Neural cell (in vitro differentiated cells): Measurements from ENCODE around the gene RORC. TPM values are rescaled to one million over a fixed set of nuclear protein-coding genes. Genes with fewer than 3 reads are reported as not detected.

Experiments
- H2AFZ ChIP-seq: fragments of 200-600, 300-800 bp; sonication (generic), shearing (Covaris generic); 2 replicates; pipeline ENCODE4 v1.6.0; 2014; ENCODE audit warnings: low read depth, mild to moderate bottlenecking, antibody characterized with exemption, low read length, moderate library complexity
- H3F3A ChIP-seq: fragments of 200-600 bp; shearing (Covaris generic); 2 replicates; pipeline ENCODE4 v1.6.1; 2016; ENCODE audit warnings: mild to moderate bottlenecking, moderate library complexity, mixed read lengths, antibody characterized with exemption, low read length; ENCODE audit not compliant: insufficient read depth, poor library complexity, severe bottlenecking
- H3K27ac ChIP-seq: fragments of 200-600, 300-800 bp; sonication (generic), shearing (Covaris generic); 2 replicates; pipeline ENCODE4 v1.5.1; 2014; ENCODE audit warnings: mild to moderate bottlenecking, low read length, moderate library complexity
- H3K27me3 ChIP-seq: fragments of 300-800, 200-600 bp; sonication (generic), shearing (Covaris generic); 2 replicates; pipeline ENCODE4 v1.6.0; 2014; ENCODE audit warnings: mild to moderate bottlenecking, low read depth, low read length, moderate library complexity; ENCODE audit not compliant: insufficient read depth
- H3K36me3 ChIP-seq: fragments of 300-800, 200-600 bp; sonication (generic), shearing (Covaris generic); 2 replicates; pipeline ENCODE4 v1.5.1; 2014; ENCODE audit warnings: mild to moderate bottlenecking, antibody characterized with exemption, low read length, moderate library complexity; ENCODE audit not compliant: insufficient read depth
- H3K4me2 ChIP-seq: fragments of 300-800, 200-600 bp; sonication (generic), shearing (Covaris generic); 2 replicates; pipeline ENCODE4 v1.6.0; 2014; ENCODE audit warnings: mild to moderate bottlenecking, low read length
- H3K4me3 ChIP-seq: fragments of 300-800, 200-600 bp; sonication (generic), shearing (Covaris generic); 2 replicates; pipeline ENCODE4 v1.5.1; 2014; ENCODE audit warnings: mild to moderate bottlenecking, low read length, moderate library complexity
- H3K79me2 ChIP-seq: fragments of 200-600 bp; shearing (Covaris generic); replicated peaks from 2 replicates; pipeline ENCODE4 v1.6.0; 2014; ENCODE audit warnings: mild to moderate bottlenecking, low read length, moderate library complexity; ENCODE audit not compliant: insufficient read depth
- H3K9ac ChIP-seq: fragments of 300-800, 200-600 bp; sonication (generic), shearing (Covaris generic); 2 replicates; pipeline ENCODE4 v1.6.1; 2016; ENCODE audit warnings: mild to moderate bottlenecking, low read length, mixed read lengths
- H3K9me2 ChIP-seq: fragments of 200-600 bp; shearing (Covaris generic); 2 replicates; pipeline ENCODE4 v1.6.1; 2016; ENCODE audit warnings: mild to moderate bottlenecking, low read length, mixed read lengths; ENCODE audit not compliant: insufficient read depth
- H3K9me3 ChIP-seq: fragments of 200-600, 300-800 bp; sonication (generic), shearing (Covaris generic); 2 replicates; pipeline ENCODE4 v1.6.1; 2016; ENCODE audit warnings: mild to moderate bottlenecking, mixed run types, low read length, moderate library complexity, mixed read lengths
- H4K20me1 ChIP-seq: fragments of 200-600 bp; shearing (Covaris generic); 2 replicates; pipeline ENCODE4 v1.6.1; 2016; ENCODE audit warnings: mild to moderate bottlenecking, mixed run types; ENCODE audit not compliant: insufficient read depth
- EP300 ChIP-seq: fragments of 450-650 bp; conservative IDR thresholded peaks from 2 replicates; pipeline ENCODE4 v1.6.1; 2014; ENCODE audit warnings: antibody characterized with exemption, mild to moderate bottlenecking, moderate library complexity; ENCODE audit not compliant: poor library complexity, severe bottlenecking
- EZH2 ChIP-seq: fragments of 200-600, 300-800 bp; shearing (Covaris generic), sonication (generic); IDR thresholded peaks from 2 replicates; pipeline ENCODE4 v1.6.1; 2014; ENCODE audit warnings: antibody characterized with exemption, low read length, borderline replicate concordance, mild to moderate bottlenecking; ENCODE audit not compliant: insufficient read depth, poor library complexity, severe bottlenecking
- MXI1 ChIP-seq: fragments of 450-650 bp; conservative IDR thresholded peaks from 2 replicates; pipeline ENCODE4 v1.6.1; 2014; ENCODE audit warnings: antibody characterized with exemption, mild to moderate bottlenecking; ENCODE audit not compliant: poor library complexity, severe bottlenecking
- POLR2AphosphoS5 ChIP-seq: IDR thresholded peaks from 2 replicates; pipeline ENCODE4 v1.6.1; 2012
- RAD21 ChIP-seq: fragments of 450-650 bp; conservative IDR thresholded peaks from 2 replicates; pipeline ENCODE4 v1.6.1; 2014; ENCODE audit warnings: antibody characterized with exemption, mild to moderate bottlenecking, moderate library complexity
- SMC3 ChIP-seq: fragments of 450-650 bp; conservative IDR thresholded peaks from 2 replicates; pipeline ENCODE4 v1.6.1; 2014; ENCODE audit warnings: antibody characterized with exemption, mild to moderate bottlenecking, moderate library complexity; ENCODE audit not compliant: poor library complexity
- TAF1 ChIP-seq: IDR thresholded peaks from 2 replicates; pipeline ENCODE4 v1.6.1; 2012; ENCODE audit warnings: low read depth
- polyA plus RNA-seq: library from polyadenylated mRNA; depleted of rRNA; stranded (reverse); fragments of >200 nt; gene quantifications from 2 replicates; pipeline ENCODE4 v1.2.3, GENCODE V29; 2014
- TF ChIP-seq, protein P1 (sequence below): fragments of 450-650 bp; IDR thresholded peaks from 2 replicates; pipeline ENCODE4 v1.5.1; 2014; ENCODE audit warnings: antibody characterized with exemption, mild to moderate bottlenecking, moderate library complexity; ENCODE audit not compliant: poor library complexity, severe bottlenecking
- TF ChIP-seq, protein P2 (sequence below): IDR thresholded peaks from 2 replicates; pipeline ENCODE4 v1.6.1; 2012; ENCODE audit warnings: borderline replicate concordance

Gene RORC
- polyA plus RNA-seq, 1 donor from 2014 or later = 0.45 TPM

DNA sequence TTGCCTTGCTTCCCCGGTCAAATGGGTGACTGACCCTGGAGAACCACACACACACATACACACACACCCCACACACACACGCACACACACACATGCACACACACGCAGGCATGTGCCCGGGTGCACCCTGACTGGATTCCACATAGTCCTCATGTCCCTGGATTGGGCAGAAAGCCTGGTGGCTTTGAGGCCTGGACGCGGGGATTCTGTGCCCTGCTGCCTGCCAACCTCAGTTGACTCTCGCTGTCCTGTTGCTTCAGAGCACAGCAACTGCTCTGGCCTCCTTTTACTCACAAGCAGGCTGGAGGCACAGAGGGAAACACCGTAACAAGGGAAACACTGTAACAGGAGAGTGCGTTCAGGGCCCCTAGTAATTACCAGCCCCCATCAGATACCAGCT, 6.4 kb downstream of the RORC start:
- Histone ChIP-seq H3F3A (no peaks in the 10 kb centered on the region), H3K36me3 (no peaks in the 10 kb centered on the region), H4K20me1 (no peaks in the 10 kb centered on the region), H3K79me2 (no peaks in the 10 kb centered on the region), H3K4me3 (no peak overlapping the region), H3K27me3 (no peaks in the 10 kb centered on the region), H2AFZ (no peak overlapping the region), H3K9me2 (no peaks in the 10 kb centered on the region), H3K4me2 (no peak overlapping the region), H3K27ac (no peak overlapping the region), H3K9me3 (no peaks in the 10 kb centered on the region), H3K9ac (no peak overlapping the region)
- TF ChIP-seq, protein P1, sequence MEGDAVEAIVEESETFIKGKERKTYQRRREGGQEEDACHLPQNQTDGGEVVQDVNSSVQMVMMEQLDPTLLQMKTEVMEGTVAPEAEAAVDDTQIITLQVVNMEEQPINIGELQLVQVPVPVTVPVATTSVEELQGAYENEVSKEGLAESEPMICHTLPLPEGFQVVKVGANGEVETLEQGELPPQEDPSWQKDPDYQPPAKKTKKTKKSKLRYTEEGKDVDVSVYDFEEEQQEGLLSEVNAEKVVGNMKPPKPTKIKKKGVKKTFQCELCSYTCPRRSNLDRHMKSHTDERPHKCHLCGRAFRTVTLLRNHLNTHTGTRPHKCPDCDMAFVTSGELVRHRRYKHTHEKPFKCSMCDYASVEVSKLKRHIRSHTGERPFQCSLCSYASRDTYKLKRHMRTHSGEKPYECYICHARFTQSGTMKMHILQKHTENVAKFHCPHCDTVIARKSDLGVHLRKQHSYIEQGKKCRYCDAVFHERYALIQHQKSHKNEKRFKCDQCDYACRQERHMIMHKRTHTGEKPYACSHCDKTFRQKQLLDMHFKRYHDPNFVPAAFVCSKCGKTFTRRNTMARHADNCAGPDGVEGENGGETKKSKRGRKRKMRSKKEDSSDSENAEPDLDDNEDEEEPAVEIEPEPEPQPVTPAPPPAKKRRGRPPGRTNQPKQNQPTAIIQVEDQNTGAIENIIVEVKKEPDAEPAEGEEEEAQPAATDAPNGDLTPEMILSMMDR = no peak
- TF ChIP-seq, protein P2, sequence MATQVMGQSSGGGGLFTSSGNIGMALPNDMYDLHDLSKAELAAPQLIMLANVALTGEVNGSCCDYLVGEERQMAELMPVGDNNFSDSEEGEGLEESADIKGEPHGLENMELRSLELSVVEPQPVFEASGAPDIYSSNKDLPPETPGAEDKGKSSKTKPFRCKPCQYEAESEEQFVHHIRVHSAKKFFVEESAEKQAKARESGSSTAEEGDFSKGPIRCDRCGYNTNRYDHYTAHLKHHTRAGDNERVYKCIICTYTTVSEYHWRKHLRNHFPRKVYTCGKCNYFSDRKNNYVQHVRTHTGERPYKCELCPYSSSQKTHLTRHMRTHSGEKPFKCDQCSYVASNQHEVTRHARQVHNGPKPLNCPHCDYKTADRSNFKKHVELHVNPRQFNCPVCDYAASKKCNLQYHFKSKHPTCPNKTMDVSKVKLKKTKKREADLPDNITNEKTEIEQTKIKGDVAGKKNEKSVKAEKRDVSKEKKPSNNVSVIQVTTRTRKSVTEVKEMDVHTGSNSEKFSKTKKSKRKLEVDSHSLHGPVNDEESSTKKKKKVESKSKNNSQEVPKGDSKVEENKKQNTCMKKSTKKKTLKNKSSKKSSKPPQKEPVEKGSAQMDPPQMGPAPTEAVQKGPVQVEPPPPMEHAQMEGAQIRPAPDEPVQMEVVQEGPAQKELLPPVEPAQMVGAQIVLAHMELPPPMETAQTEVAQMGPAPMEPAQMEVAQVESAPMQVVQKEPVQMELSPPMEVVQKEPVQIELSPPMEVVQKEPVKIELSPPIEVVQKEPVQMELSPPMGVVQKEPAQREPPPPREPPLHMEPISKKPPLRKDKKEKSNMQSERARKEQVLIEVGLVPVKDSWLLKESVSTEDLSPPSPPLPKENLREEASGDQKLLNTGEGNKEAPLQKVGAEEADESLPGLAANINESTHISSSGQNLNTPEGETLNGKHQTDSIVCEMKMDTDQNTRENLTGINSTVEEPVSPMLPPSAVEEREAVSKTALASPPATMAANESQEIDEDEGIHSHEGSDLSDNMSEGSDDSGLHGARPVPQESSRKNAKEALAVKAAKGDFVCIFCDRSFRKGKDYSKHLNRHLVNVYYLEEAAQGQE = no peak
- TF ChIP-seq EP300 (no peak), EZH2 (no peak), RAD21 (no peak), MXI1 (no peak), POLR2AphosphoS5 (no peak), SMC3 (no peak), TAF1 (no peak)

DNA sequence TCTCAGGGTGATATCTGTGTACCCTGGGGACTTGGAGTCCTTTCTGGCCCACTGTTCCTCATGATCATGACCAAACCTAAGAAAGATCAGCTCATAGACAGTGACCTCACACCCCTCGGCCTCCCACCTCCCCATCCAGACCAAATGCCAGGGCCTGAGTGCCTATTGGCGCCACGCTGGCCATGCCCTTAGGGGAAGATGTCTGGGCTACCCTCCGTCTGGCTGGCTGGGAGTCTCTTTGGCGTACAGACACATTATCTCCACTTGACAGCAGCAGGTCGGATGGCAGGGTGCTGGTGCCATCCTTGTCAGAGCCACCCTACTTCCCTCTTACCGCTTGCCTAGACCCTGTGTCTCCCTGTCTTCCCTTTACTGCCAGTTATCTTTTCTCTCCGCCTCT, 8.4 kb downstream of the RORC start:
- Histone ChIP-seq H3K4me2 (no peak overlapping the region), H3F3A (no peaks in the 10 kb centered on the region), H3K9ac (no peak overlapping the region), H3K27ac (no peak overlapping the region), H3K27me3 (no peaks in the 10 kb centered on the region), H3K79me2 (no peaks in the 10 kb centered on the region), H3K9me3 (no peaks in the 10 kb centered on the region), H3K4me3 (no peak overlapping the region), H2AFZ (no peak overlapping the region), H3K36me3 (no peaks in the 10 kb centered on the region), H3K9me2 (no peaks in the 10 kb centered on the region), H4K20me1 (no peaks in the 10 kb centered on the region)
- TF ChIP-seq EP300 (no peak), EZH2 (no peak), RAD21 (no peak), SMC3 (no peak), POLR2AphosphoS5 (no peak), MXI1 (no peak), TAF1 (no peak)
- TF ChIP-seq, protein P1 = no peak
- TF ChIP-seq, protein P2 = no peak
